ENCODE data around the gene ITGA4. TPM values are rescaled to one million over a fixed set of nuclear protein-coding genes. Genes with fewer than 3 reads are reported as not detected.

The ITGA4 gene
- polyA plus RNA-seq, 2 of the 4 experiments (the other 2 are of a cell fraction): 1.7 to 2.5 TPM

DNA sequence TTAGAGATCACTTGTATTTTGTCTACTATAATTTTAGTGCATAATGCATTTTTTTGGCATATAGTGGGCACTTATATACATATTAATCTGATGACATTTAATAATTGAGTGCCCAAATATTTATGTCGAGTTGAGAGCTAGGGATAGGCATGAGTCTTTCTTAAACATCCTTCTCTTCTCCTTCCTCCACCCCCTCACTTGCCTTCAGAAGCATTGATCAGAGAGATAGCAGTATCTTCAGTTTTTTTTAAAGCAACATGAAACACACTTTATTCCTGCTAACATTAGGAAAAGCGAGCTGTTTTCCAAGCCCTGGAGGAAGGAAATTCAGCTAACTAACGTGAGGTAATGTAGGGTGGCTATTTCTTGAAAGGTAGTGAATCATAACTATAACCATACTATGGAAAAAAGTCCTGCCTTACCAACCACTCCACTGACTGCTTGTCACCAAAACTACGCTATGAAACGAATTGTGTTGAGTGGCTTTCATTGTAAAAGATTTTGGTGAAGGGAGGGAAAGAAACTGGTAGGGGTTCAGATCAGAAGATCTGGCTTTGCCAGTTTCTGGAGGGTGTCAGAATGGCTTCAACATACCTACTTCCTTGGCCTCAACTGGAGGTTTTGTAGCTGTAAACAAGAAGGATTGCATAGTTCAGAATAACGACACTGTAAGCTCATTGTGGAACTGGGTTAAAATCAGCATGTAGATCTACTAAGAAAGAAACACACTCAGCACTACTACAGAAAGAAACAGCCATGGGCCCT lies 2.3 kb upstream of the ITGA4 start:
- ChIA-PET POLR2A (no interaction called here), CTCF (interaction anchor here (1.3 to 2.7 kb wide), 4 partner anchors 12 to 1329 kb away, joined by 3 to 11 read pairs (median 8); no protein-coding TSS in a partner anchor)

DNA sequence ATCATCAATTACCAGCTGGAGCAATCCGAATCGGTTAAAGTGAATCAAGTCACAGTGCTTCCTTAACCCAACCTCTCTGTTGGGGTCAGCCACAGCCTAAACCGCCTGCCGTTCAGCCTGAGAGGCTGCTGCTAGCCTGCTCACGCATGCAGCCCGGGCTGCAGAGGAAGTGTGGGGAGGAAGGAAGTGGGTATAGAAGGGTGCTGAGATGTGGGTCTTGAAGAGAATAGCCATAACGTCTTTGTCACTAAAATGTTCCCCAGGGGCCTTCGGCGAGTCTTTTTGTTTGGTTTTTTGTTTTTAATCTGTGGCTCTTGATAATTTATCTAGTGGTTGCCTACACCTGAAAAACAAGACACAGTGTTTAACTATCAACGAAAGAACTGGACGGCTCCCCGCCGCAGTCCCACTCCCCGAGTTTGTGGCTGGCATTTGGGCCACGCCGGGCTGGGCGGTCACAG lies 496 bp upstream of the ITGA4 start:
- no peak for FAIRE-seq
- H3K27ac ChIP-seq: peak overlapping the region in 1 of 2 experiments; percentile 81; a peak in 4 of 6 replicates
- no peaks in the 10 kb centered on the region for H3K4me1 ChIP-seq
- H3K4me3 ChIP-seq: peak overlapping the region; percentile 57
- TF ChIP-seq TP53 (CRISPR knock-in tag; IDR thresholded peaks at IDR 0.05) (no peak), RNF2 (IDR thresholded peaks at IDR 0.05; ENCODE audit: borderline replicate concordance, low read depth) (no peak), SREBF2 (IDR thresholded peaks at IDR 0.05) (no peak), JUN (IDR thresholded peaks at IDR 0.05) (no peak), NFE2L2 (conservative IDR thresholded peaks at IDR 0.05; ENCODE audit: low read length) (no peak), PHF8 (IDR thresholded peaks at IDR 0.05; ENCODE audit: borderline replicate concordance, low read depth) (no peak), GATA3 (IDR thresholded peaks at IDR 0.05; ENCODE audit: borderline replicate concordance) (no peak), CEBPB (IDR thresholded peaks at IDR 0.05) (no peak), RARB (CRISPR knock-in tag; IDR thresholded peaks at IDR 0.05) (no peak), NPAS2 (CRISPR knock-in tag; IDR thresholded peaks at IDR 0.05; ENCODE audit: borderline replicate concordance) (no peak), RFX5 (IDR thresholded peaks at IDR 0.05) (no peak), BHLHE40 (IDR thresholded peaks at IDR 0.05; ENCODE audit: low read depth, low read length) (no peak), NR3C1 (IDR thresholded peaks at IDR 0.05) (no peak), FOSL2 (IDR thresholded peaks at IDR 0.05) (no peak), FOSL2 (CRISPR knock-in tag; IDR thresholded peaks at IDR 0.05) (no peak), HOXB5 (CRISPR knock-in tag; IDR thresholded peaks at IDR 0.05) (no peak)
- TF ChIP-seq, protein P1, sequence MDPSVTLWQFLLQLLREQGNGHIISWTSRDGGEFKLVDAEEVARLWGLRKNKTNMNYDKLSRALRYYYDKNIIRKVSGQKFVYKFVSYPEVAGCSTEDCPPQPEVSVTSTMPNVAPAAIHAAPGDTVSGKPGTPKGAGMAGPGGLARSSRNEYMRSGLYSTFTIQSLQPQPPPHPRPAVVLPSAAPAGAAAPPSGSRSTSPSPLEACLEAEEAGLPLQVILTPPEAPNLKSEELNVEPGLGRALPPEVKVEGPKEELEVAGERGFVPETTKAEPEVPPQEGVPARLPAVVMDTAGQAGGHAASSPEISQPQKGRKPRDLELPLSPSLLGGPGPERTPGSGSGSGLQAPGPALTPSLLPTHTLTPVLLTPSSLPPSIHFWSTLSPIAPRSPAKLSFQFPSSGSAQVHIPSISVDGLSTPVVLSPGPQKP (IDR thresholded peaks at IDR 0.05; ENCODE audit: low read depth, low read length): no peak
- TF ChIP-seq, protein P2, sequence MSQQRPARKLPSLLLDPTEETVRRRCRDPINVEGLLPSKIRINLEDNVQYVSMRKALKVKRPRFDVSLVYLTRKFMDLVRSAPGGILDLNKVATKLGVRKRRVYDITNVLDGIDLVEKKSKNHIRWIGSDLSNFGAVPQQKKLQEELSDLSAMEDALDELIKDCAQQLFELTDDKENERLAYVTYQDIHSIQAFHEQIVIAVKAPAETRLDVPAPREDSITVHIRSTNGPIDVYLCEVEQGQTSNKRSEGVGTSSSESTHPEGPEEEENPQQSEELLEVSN (IDR thresholded peaks at IDR 0.05; ENCODE audit: borderline replicate concordance, low read depth): no peak
- ChIA-PET POLR2A (no interaction called here), CTCF (interaction anchor here (0.7 to 4.0 kb wide), 16 partner anchors 8 to 1333 kb away, joined by 3 to 31 read pairs (median 6); no protein-coding TSS in a partner anchor)
- no peaks in the 10 kb centered on the region for H3K9me3 ChIP-seq
- WGBS (ENCODE audit: missing lambda C conversion rate): 69% methylated on average over 17 of the region's 17 CpGs
- peak; percentile 33 to 38; a peak in 4 of 6 replicates for ATAC-seq
- no peak for DNase-seq (ENCODE audit: low read depth in 1 of 2, low spot score in 1 of 2)
- peak overlapping the region; percentile 84 for H3K4me2 ChIP-seq

More for the DNA sequence above, 2.3 kb upstream of the ITGA4 start:
- TF ChIP-seq, protein P3, sequence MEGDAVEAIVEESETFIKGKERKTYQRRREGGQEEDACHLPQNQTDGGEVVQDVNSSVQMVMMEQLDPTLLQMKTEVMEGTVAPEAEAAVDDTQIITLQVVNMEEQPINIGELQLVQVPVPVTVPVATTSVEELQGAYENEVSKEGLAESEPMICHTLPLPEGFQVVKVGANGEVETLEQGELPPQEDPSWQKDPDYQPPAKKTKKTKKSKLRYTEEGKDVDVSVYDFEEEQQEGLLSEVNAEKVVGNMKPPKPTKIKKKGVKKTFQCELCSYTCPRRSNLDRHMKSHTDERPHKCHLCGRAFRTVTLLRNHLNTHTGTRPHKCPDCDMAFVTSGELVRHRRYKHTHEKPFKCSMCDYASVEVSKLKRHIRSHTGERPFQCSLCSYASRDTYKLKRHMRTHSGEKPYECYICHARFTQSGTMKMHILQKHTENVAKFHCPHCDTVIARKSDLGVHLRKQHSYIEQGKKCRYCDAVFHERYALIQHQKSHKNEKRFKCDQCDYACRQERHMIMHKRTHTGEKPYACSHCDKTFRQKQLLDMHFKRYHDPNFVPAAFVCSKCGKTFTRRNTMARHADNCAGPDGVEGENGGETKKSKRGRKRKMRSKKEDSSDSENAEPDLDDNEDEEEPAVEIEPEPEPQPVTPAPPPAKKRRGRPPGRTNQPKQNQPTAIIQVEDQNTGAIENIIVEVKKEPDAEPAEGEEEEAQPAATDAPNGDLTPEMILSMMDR (IDR thresholded peaks at IDR 0.05): no peak
- TF ChIP-seq RARB (CRISPR knock-in tag; IDR thresholded peaks at IDR 0.05): no peak
- no peak for TF ChIP-seq KDM5A (IDR thresholded peaks at IDR 0.05)
- TF ChIP-seq, protein P4, sequence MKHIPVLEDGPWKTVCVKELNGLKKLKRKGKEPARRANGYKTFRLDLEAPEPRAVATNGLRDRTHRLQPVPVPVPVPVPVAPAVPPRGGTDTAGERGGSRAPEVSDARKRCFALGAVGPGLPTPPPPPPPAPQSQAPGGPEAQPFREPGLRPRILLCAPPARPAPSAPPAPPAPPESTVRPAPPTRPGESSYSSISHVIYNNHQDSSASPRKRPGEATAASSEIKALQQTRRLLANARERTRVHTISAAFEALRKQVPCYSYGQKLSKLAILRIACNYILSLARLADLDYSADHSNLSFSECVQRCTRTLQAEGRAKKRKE (CRISPR knock-in tag; IDR thresholded peaks at IDR 0.05; ENCODE audit: low read depth): no peak
- no peak for TF ChIP-seq MAZ (IDR thresholded peaks at IDR 0.05; ENCODE audit: borderline replicate concordance, low read depth, low read length)
- TF ChIP-seq ZC3H11A (IDR thresholded peaks at IDR 0.05): no peak
- TF ChIP-seq, protein P5, sequence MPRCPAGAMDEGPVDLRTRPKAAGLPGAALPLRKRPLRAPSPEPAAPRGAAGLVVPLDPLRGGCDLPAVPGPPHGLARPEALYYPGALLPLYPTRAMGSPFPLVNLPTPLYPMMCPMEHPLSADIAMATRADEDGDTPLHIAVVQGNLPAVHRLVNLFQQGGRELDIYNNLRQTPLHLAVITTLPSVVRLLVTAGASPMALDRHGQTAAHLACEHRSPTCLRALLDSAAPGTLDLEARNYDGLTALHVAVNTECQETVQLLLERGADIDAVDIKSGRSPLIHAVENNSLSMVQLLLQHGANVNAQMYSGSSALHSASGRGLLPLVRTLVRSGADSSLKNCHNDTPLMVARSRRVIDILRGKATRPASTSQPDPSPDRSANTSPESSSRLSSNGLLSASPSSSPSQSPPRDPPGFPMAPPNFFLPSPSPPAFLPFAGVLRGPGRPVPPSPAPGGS (IDR thresholded peaks at IDR 0.05): no peak
- TF ChIP-seq PHF8 (IDR thresholded peaks at IDR 0.05; ENCODE audit: borderline replicate concordance, low read depth): no peak
- TF ChIP-seq RFX5 (IDR thresholded peaks at IDR 0.05): no peak
- FAIRE-seq: no peak
- WGBS (ENCODE audit: missing lambda C conversion rate): 28% methylated on average over 6 of the region's 6 CpGs
- no peak for DNase-seq (ENCODE audit: low read depth in 1 of 2, low spot score in 1 of 2)
- H3K4me2 ChIP-seq: no peak overlapping the region
- H3K9me3 ChIP-seq: no peaks in the 10 kb centered on the region
- no peak overlapping the region for H3K4me3 ChIP-seq
- no peaks in the 10 kb centered on the region for H3K4me1 ChIP-seq
- H3K27ac ChIP-seq: no peak overlapping the region
- ATAC-seq: no peak

All from A549 (cell line).